Measurements from ENCODE around the gene MTCL1. TPM values are rescaled to one million over a fixed set of nuclear protein-coding genes. Genes with fewer than 3 reads are reported as not detected.

Gene MTCL1
- total RNA-seq, 2 experiments from 2014 or later: 1.6 to 1.7 TPM

- CTCF ChIA-PET: interaction anchor here (1.0 kb wide), 1 partner anchor 10 kb away, joined by 3 read pairs; no protein-coding TSS in a partner anchor
- H3K27me3 Mint-ChIP-seq (ENCODE audit: low read depth): peaks cover 51% of the 10 kb centered on the region
- POLR2A ChIA-PET: no interaction called here
- H3K4me1 Mint-ChIP-seq (ENCODE audit: low read depth): peaks cover 18% of the 10 kb centered on the region
- no peaks in the 10 kb centered on the region for H3K9me3 Mint-ChIP-seq (ENCODE audit: insufficient read depth)
- H3K4me3 Mint-ChIP-seq: peak overlapping the region; percentile 72
- ATAC-seq: no peak
- no peak for DNase-seq
- H3K27ac Mint-ChIP-seq: peak overlapping the region; percentile 82
- peaks cover 2% of the 10 kb centered on the region for H3K36me3 Mint-ChIP-seq (ENCODE audit: low read depth)
Observed at GRCh38 chr18:8706791-8707555, 1.6 kb downstream of the MTCL1 start.

- Mint-ChIP-seq H3K36me3 (ENCODE audit: low read depth) (peaks cover 2% of the 10 kb centered on the region), H3K27ac (no peak overlapping the region), H3K27me3 (ENCODE audit: low read depth) (peaks cover 52% of the 10 kb centered on the region), H3K9me3 (ENCODE audit: insufficient read depth) (no peaks in the 10 kb centered on the region), H3K4me3 (peak overlapping the region; percentile 72), H3K4me1 (ENCODE audit: low read depth) (peaks cover 18% of the 10 kb centered on the region)
- ChIA-PET POLR2A (no interaction called here), CTCF (interaction anchor here (1.0 to 1.5 kb wide), 2 partner anchors 11 to 280 kb away, joined by 3 to 6 read pairs; no protein-coding TSS in a partner anchor)
- ATAC-seq (no peak), DNase-seq (no peak)
Observed at GRCh38 chr18:8707556-8708300, 2.4 kb downstream of the MTCL1 start.

GRCh38 chr18:8708670-8709069 lies 3.3 kb downstream of the MTCL1 start:
- DNase-seq: no peak
- ChIA-PET POLR2A (no interaction called here), CTCF (interaction anchor here (1.5 kb wide), 1 partner anchor 279 kb away, joined by 6 read pairs; no protein-coding TSS in a partner anchor)
- H3K27ac Mint-ChIP-seq: no peak overlapping the region
- H3K27me3 Mint-ChIP-seq (ENCODE audit: low read depth): peaks cover 48% of the 10 kb centered on the region
- H3K36me3 Mint-ChIP-seq (ENCODE audit: low read depth): peaks cover 2% of the 10 kb centered on the region
- peaks cover 18% of the 10 kb centered on the region for H3K4me1 Mint-ChIP-seq (ENCODE audit: low read depth)
- H3K9me3 Mint-ChIP-seq (ENCODE audit: insufficient read depth): no peaks in the 10 kb centered on the region
- no peak overlapping the region for H3K4me3 Mint-ChIP-seq
- ATAC-seq: no peak

- Mint-ChIP-seq H3K4me1 (ENCODE audit: low read depth) (peaks cover 11% of the 10 kb centered on the region), H3K9me3 (ENCODE audit: insufficient read depth) (no peaks in the 10 kb centered on the region), H3K4me3 (no peak overlapping the region), H3K36me3 (ENCODE audit: low read depth) (peaks cover 2% of the 10 kb centered on the region), H3K27ac (no peak overlapping the region), H3K27me3 (ENCODE audit: low read depth) (peaks cover 48% of the 10 kb centered on the region)
- ATAC-seq: no peak
- ChIA-PET CTCF (no interaction called here), POLR2A (no interaction called here)
- no peak for DNase-seq
Observed at GRCh38 chr18:8709248-8710059, 4.1 kb downstream of the MTCL1 start.

GRCh38 chr18:8711736-8712135 lies 6.4 kb downstream of the MTCL1 start:
- Mint-ChIP-seq H3K4me3 (no peak overlapping the region), H3K27me3 (ENCODE audit: low read depth) (peaks cover 52% of the 10 kb centered on the region), H3K36me3 (ENCODE audit: low read depth) (peaks cover 2% of the 10 kb centered on the region), H3K9me3 (ENCODE audit: insufficient read depth) (no peaks in the 10 kb centered on the region), H3K4me1 (ENCODE audit: low read depth) (peaks cover 7% of the 10 kb centered on the region), H3K27ac (no peak overlapping the region)
- ChIA-PET CTCF (no interaction called here), POLR2A (no interaction called here)
- DNase-seq: no peak
- no peak for ATAC-seq

GRCh38 chr18:8713691-8714090 lies 8.3 kb downstream of the MTCL1 start:
- H3K9me3 Mint-ChIP-seq (ENCODE audit: insufficient read depth): no peaks in the 10 kb centered on the region
- ChIA-PET CTCF (no interaction called here), POLR2A (no interaction called here)
- peaks cover 45% of the 10 kb centered on the region for H3K27me3 Mint-ChIP-seq (ENCODE audit: low read depth)
- no peaks in the 10 kb centered on the region for H3K36me3 Mint-ChIP-seq (ENCODE audit: low read depth)
- no peak overlapping the region for H3K4me3 Mint-ChIP-seq
- no peaks in the 10 kb centered on the region for H3K4me1 Mint-ChIP-seq (ENCODE audit: low read depth)
- ATAC-seq: no peak
- no peak overlapping the region for H3K27ac Mint-ChIP-seq
- DNase-seq: no peak

GRCh38 chr18:8715599-8715998 lies 10.2 kb downstream of the MTCL1 start:
- POLR2A ChIA-PET: no interaction called here
- no peak for ATAC-seq
- no peaks in the 10 kb centered on the region for H3K4me1 Mint-ChIP-seq (ENCODE audit: low read depth)
- CTCF ChIA-PET: no interaction called here
- peaks cover 38% of the 10 kb centered on the region for H3K27me3 Mint-ChIP-seq (ENCODE audit: low read depth)
- no peaks in the 10 kb centered on the region for H3K36me3 Mint-ChIP-seq (ENCODE audit: low read depth)
- H3K4me3 Mint-ChIP-seq: no peak overlapping the region
- no peak overlapping the region for H3K27ac Mint-ChIP-seq
- DNase-seq: no peak
- H3K9me3 Mint-ChIP-seq (ENCODE audit: insufficient read depth): no peaks in the 10 kb centered on the region

GRCh38 chr18:8717011-8717770 lies 11.8 kb downstream of the MTCL1 start:
- no peak for ATAC-seq
- Mint-ChIP-seq H3K9me3 (ENCODE audit: insufficient read depth) (no peaks in the 10 kb centered on the region), H3K27ac (no peak overlapping the region), H3K4me3 (no peak overlapping the region), H3K27me3 (ENCODE audit: low read depth) (peaks cover 35% of the 10 kb centered on the region), H3K36me3 (ENCODE audit: low read depth) (no peaks in the 10 kb centered on the region), H3K4me1 (ENCODE audit: low read depth) (no peaks in the 10 kb centered on the region)
- POLR2A ChIA-PET: no interaction called here
- DNase-seq: no peak
- CTCF ChIA-PET: interaction anchor here (1.9 kb wide), 1 partner anchor 21 kb away, joined by 5 read pairs; no protein-coding TSS in a partner anchor

- peaks cover 29% of the 10 kb centered on the region for H3K27me3 Mint-ChIP-seq (ENCODE audit: low read depth)
- ATAC-seq: no peak
- H3K4me3 Mint-ChIP-seq: no peak overlapping the region
- H3K4me1 Mint-ChIP-seq (ENCODE audit: low read depth): no peaks in the 10 kb centered on the region
- no peak overlapping the region for H3K27ac Mint-ChIP-seq
- CTCF ChIA-PET: interaction anchor here (1.9 kb wide), 1 partner anchor 22 kb away, joined by 5 read pairs; no protein-coding TSS in a partner anchor
- no peak for DNase-seq
- POLR2A ChIA-PET: no interaction called here
- H3K36me3 Mint-ChIP-seq (ENCODE audit: low read depth): no peaks in the 10 kb centered on the region
- no peaks in the 10 kb centered on the region for H3K9me3 Mint-ChIP-seq (ENCODE audit: insufficient read depth)
Observed at GRCh38 chr18:8718401-8718913, 13.1 kb downstream of the MTCL1 start.

GRCh38 chr18:8719192-8719591 lies 13.8 kb downstream of the MTCL1 start:
- Mint-ChIP-seq H3K27ac (no peak overlapping the region), H3K27me3 (ENCODE audit: low read depth) (peaks cover 22% of the 10 kb centered on the region), H3K9me3 (ENCODE audit: insufficient read depth) (no peaks in the 10 kb centered on the region), H3K4me1 (ENCODE audit: low read depth) (no peaks in the 10 kb centered on the region), H3K4me3 (no peak overlapping the region), H3K36me3 (ENCODE audit: low read depth) (no peaks in the 10 kb centered on the region)
- ChIA-PET CTCF (no interaction called here), POLR2A (no interaction called here)
- DNase-seq (no peak), ATAC-seq (no peak)

GRCh38 chr18:8720141-8720540 lies 14.8 kb downstream of the MTCL1 start:
- ATAC-seq: no peak
- H3K27ac Mint-ChIP-seq: no peak overlapping the region
- H3K4me3 Mint-ChIP-seq: no peak overlapping the region
- no peaks in the 10 kb centered on the region for H3K4me1 Mint-ChIP-seq (ENCODE audit: low read depth)
- H3K9me3 Mint-ChIP-seq (ENCODE audit: insufficient read depth): no peaks in the 10 kb centered on the region
- H3K27me3 Mint-ChIP-seq (ENCODE audit: low read depth): peaks cover 20% of the 10 kb centered on the region
- ChIA-PET CTCF (interaction anchor here (2.0 kb wide), 1 partner anchor 10 kb away, joined by 4 read pairs; no protein-coding TSS in a partner anchor), POLR2A (no interaction called here)
- no peak for DNase-seq
- no peaks in the 10 kb centered on the region for H3K36me3 Mint-ChIP-seq (ENCODE audit: low read depth)

Data from activated CD8-positive, alpha-beta T cell treated with anti-CD3 and anti-CD28 coated beads, Interleukin-2, amount 10 ng/mL, durations not matched to agents 7 days and 5 days (primary cell).